GM18909 (cell line): Measurements from ENCODE around the gene CYS1.
A peak's percentile ranks its signal among the peaks of the same experiment; 100 is the strongest.

Experiments used
- ATAC-seq: cut with Tn5 transposase; IDR thresholded peaks from one replicate; pipeline ENCODE4 v1.9.1; 2021; ENCODE audit warnings: mild to moderate bottlenecking; ENCODE audit not compliant: unreplicated experiment, poor library complexity

Gene CYS1

GRCh38 chr2:10073706-10074105, 6.5 kb downstream of the CYS1 start:
- no peak for ATAC-seq

- ATAC-seq, result peak; percentile 75
Observed at GRCh38 chr2:10072656-10073480, 7.3 kb downstream of the CYS1 start.

GRCh38 chr2:10071595-10071994, 8.6 kb downstream of the CYS1 start:
- no peak for ATAC-seq

GRCh38 chr2:10071176-10071575, 9.0 kb downstream of the CYS1 start:
- no peak for ATAC-seq

GRCh38 chr2:10067881-10068280, 12.3 kb downstream of the CYS1 start:
- no peak for ATAC-seq

- ATAC-seq, result no peak
Observed at GRCh38 chr2:10067330-10067729, 12.9 kb downstream of the CYS1 start.

- no peak for ATAC-seq
Observed at GRCh38 chr2:10065773-10066055, 14.5 kb downstream of the CYS1 start.

- ATAC-seq, result no peak
Observed at GRCh38 chr2:10064932-10065772, 15.1 kb downstream of the CYS1 start.

- ATAC-seq, result no peak
Observed at GRCh38 chr2:10063566-10063965, 16.6 kb downstream of the CYS1 start.

- no peak for ATAC-seq
Observed at GRCh38 chr2:10062931-10063365, 17.3 kb downstream of the CYS1 start.

GRCh38 chr2:10061221-10061925, 18.8 kb downstream of the CYS1 start:
- no peak for ATAC-seq

- ATAC-seq, result no peak
Observed at GRCh38 chr2:10059552-10060335, 20.5 kb downstream of the CYS1 start.

- no peak for ATAC-seq
Observed at GRCh38 chr2:10059016-10059351, 21.2 kb downstream of the CYS1 start.

- ATAC-seq, result no peak
Observed at GRCh38 chr2:10058251-10059015, 21.8 kb downstream of the CYS1 start.

- no peak for ATAC-seq
Observed at GRCh38 chr2:10057231-10058107, 22.7 kb downstream of the CYS1 start.

- ATAC-seq, result no peak
Observed at GRCh38 chr2:10056439-10056838, 23.8 kb downstream of the CYS1 start.

GRCh38 chr2:10054976-10055375, 25.2 kb downstream of the CYS1 start:
- no peak for ATAC-seq

GRCh38 chr2:10054424-10054823, 25.8 kb downstream of the CYS1 start:
- ATAC-seq, result no peak

- no peak for ATAC-seq
Observed at GRCh38 chr2:10053351-10053750, 26.9 kb downstream of the CYS1 start.
